Activated effector memory CD4-positive, alpha-beta T cell treated with Interleukin-2 at 50 U/mL for 16 hours (primary cell): Measurements from ENCODE around the gene ADGRB3.

Experiments used
- DNase-seq: peaks from one replicate; pipeline ENCODE4 v3.0.0-alpha.2; 2020

Gene ADGRB3

GRCh38 chr6:68634726-68635411, at the start of gene ADGRB3:
Gene ADGRB3, plus strand, starts transcription at chr6:68635282. Its CDS starts 3,394 bp downstream, at chr6:68638676.
- DNase-seq = no peak

- DNase-seq = no peak
Measured at GRCh38 chr6:68593558-68593957, 41.5 kb upstream of the ADGRB3 start.

GRCh38 chr6:68597642-68598041, 37.4 kb upstream of the ADGRB3 start:
- no peak for DNase-seq

GRCh38 chr6:68615938-68616337, 19.1 kb upstream of the ADGRB3 start:
- no peak for DNase-seq

GRCh38 chr6:68625998-68626397, 9.1 kb upstream of the ADGRB3 start:
- DNase-seq = no peak

- DNase-seq = no peak
Measured at GRCh38 chr6:68628161-68628560, 6.9 kb upstream of the ADGRB3 start.

GRCh38 chr6:68632734-68633133, 2.3 kb upstream of the ADGRB3 start:
- no peak for DNase-seq

- DNase-seq = no peak
Measured at GRCh38 chr6:68633281-68633971, 1.7 kb upstream of the ADGRB3 start.

GRCh38 chr6:68633972-68634725, 933 bp upstream of the ADGRB3 start:
- no peak for DNase-seq

GRCh38 chr6:68635412-68635705, 277 bp downstream of the ADGRB3 start:
- DNase-seq = no peak

GRCh38 chr6:68635706-68636513, 828 bp downstream of the ADGRB3 start:
- DNase-seq = no peak

- DNase-seq = no peak
Measured at GRCh38 chr6:68636666-68637065, 1.6 kb downstream of the ADGRB3 start.

GRCh38 chr6:68637071-68637470, 2.0 kb downstream of the ADGRB3 start:
- DNase-seq = no peak

- DNase-seq = no peak
Measured at GRCh38 chr6:68637782-68638181, 2.7 kb downstream of the ADGRB3 start.

GRCh38 chr6:68638230-68638900, 3.3 kb downstream of the ADGRB3 start:
- no peak for DNase-seq

GRCh38 chr6:68639211-68639610, 4.1 kb downstream of the ADGRB3 start:
- DNase-seq = no peak

- DNase-seq = no peak
Measured at GRCh38 chr6:68639826-68640490, 4.9 kb downstream of the ADGRB3 start.

GRCh38 chr6:68640491-68640835, 5.4 kb downstream of the ADGRB3 start:
- DNase-seq = no peak

- DNase-seq = no peak
Measured at GRCh38 chr6:68641172-68641571, 6.1 kb downstream of the ADGRB3 start.

- no peak for DNase-seq
Measured at GRCh38 chr6:68642081-68642480, 7.0 kb downstream of the ADGRB3 start.

GRCh38 chr6:68642977-68643376, 7.9 kb downstream of the ADGRB3 start:
- no peak for DNase-seq

GRCh38 chr6:68649669-68650068, 14.6 kb downstream of the ADGRB3 start:
- no peak for DNase-seq
